ENCODE data around the gene ADRA2C.

- TF ChIP-seq, protein P1, sequence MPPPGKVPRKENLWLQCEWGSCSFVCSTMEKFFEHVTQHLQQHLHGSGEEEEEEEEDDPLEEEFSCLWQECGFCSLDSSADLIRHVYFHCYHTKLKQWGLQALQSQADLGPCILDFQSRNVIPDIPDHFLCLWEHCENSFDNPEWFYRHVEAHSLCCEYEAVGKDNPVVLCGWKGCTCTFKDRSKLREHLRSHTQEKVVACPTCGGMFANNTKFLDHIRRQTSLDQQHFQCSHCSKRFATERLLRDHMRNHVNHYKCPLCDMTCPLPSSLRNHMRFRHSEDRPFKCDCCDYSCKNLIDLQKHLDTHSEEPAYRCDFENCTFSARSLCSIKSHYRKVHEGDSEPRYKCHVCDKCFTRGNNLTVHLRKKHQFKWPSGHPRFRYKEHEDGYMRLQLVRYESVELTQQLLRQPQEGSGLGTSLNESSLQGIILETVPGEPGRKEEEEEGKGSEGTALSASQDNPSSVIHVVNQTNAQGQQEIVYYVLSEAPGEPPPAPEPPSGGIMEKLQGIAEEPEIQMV (tag; conservative IDR thresholded peaks at IDR 0.05; ENCODE audit: low read depth) = no peak
- TF ChIP-seq EZH2 (IDR thresholded peaks at IDR 0.05; ENCODE audit: borderline replicate concordance, low read depth, low read length) (no peak), TEAD1 (CRISPR knock-in tag; IDR thresholded peaks at IDR 0.05) (no peak), TBL1XR1 (IDR thresholded peaks at IDR 0.05; ENCODE audit: low read length in 2 of 2) (no peak), POLR2A (conservative IDR thresholded peaks at IDR 0.05) (no peak)
- TF ChIP-seq, protein P2, sequence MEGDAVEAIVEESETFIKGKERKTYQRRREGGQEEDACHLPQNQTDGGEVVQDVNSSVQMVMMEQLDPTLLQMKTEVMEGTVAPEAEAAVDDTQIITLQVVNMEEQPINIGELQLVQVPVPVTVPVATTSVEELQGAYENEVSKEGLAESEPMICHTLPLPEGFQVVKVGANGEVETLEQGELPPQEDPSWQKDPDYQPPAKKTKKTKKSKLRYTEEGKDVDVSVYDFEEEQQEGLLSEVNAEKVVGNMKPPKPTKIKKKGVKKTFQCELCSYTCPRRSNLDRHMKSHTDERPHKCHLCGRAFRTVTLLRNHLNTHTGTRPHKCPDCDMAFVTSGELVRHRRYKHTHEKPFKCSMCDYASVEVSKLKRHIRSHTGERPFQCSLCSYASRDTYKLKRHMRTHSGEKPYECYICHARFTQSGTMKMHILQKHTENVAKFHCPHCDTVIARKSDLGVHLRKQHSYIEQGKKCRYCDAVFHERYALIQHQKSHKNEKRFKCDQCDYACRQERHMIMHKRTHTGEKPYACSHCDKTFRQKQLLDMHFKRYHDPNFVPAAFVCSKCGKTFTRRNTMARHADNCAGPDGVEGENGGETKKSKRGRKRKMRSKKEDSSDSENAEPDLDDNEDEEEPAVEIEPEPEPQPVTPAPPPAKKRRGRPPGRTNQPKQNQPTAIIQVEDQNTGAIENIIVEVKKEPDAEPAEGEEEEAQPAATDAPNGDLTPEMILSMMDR (IDR thresholded peaks at IDR 0.05 in 2 of 3, conservative IDR thresholded peaks at IDR 0.05 in 1 of 3; ENCODE audit: insufficient read depth in 2 of 3, low read depth in 1 of 3, low read length in 3 of 3) = no peak
Observed at GRCh38 chr4:3756343-3757059, 9.7 kb upstream of the ADRA2C start.

All from K562 (cell line).